ENCODE measurements around the gene FXR1. TPM values are rescaled to one million over a fixed set of nuclear protein-coding genes. Genes with fewer than 3 reads are reported as not detected.

The FXR1 gene
- total RNA-seq, 1 donor from 2014 or later = 118 TPM

GRCh38 chr3:180910823-180911222 lies 1.6 kb upstream of the FXR1 start:
- H3K9me3 Mint-ChIP-seq (ENCODE audit: low read depth) = peaks cover 4% of the 10 kb centered on the region
- H3K4me1 Mint-ChIP-seq (ENCODE audit: low read depth) = peaks cover 29% of the 10 kb centered on the region
- H3K4me3 Mint-ChIP-seq (ENCODE audit: unreplicated experiment) = no peak overlapping the region
- H3K36me3 Mint-ChIP-seq (ENCODE audit: low read depth) = no peaks in the 10 kb centered on the region
- no peaks in the 10 kb centered on the region for H3K27me3 Mint-ChIP-seq (ENCODE audit: low read depth)
- DNase-seq (ENCODE audit: low spot score) = no peak
- no peak for TF ChIP-seq CTCF (IDR thresholded peaks at IDR 0.05)
- H3K27ac Mint-ChIP-seq (ENCODE audit: unreplicated experiment) = no peak overlapping the region

GRCh38 chr3:180911876-180912303 lies 580 bp upstream of the FXR1 start:
- no peak for DNase-seq (ENCODE audit: low spot score)
- peak overlapping the region; percentile 93 for H3K4me3 Mint-ChIP-seq (ENCODE audit: unreplicated experiment)
- H3K9me3 Mint-ChIP-seq (ENCODE audit: low read depth) = no peaks in the 10 kb centered on the region
- H3K27me3 Mint-ChIP-seq (ENCODE audit: low read depth) = no peaks in the 10 kb centered on the region
- H3K36me3 Mint-ChIP-seq (ENCODE audit: low read depth) = no peaks in the 10 kb centered on the region
- no peak for TF ChIP-seq CTCF (IDR thresholded peaks at IDR 0.05)
- H3K27ac Mint-ChIP-seq (ENCODE audit: unreplicated experiment) = peak overlapping the region; percentile 97
- H3K4me1 Mint-ChIP-seq (ENCODE audit: low read depth) = peaks cover 32% of the 10 kb centered on the region

- Mint-ChIP-seq H3K27me3 (ENCODE audit: low read depth) (no peaks in the 10 kb centered on the region), H3K27ac (ENCODE audit: unreplicated experiment) (peak overlapping the region; percentile 97)
Measured at GRCh38 chr3:180913581-180914404, 1.3 kb downstream of the FXR1 start.

GRCh38 chr3:180918542-180918941 lies 6.1 kb downstream of the FXR1 start:
- H3K27ac Mint-ChIP-seq (ENCODE audit: unreplicated experiment) = no peak overlapping the region
- H3K4me1 Mint-ChIP-seq (ENCODE audit: low read depth) = peaks cover 56% of the 10 kb centered on the region
- no peaks in the 10 kb centered on the region for H3K36me3 Mint-ChIP-seq (ENCODE audit: low read depth)

More at GRCh38 chr3:180913581-180914404, 1.3 kb downstream of the FXR1 start:
- H3K36me3 Mint-ChIP-seq (ENCODE audit: low read depth) = no peaks in the 10 kb centered on the region
- H3K4me1 Mint-ChIP-seq (ENCODE audit: low read depth) = peaks cover 41% of the 10 kb centered on the region
- H3K9me3 Mint-ChIP-seq (ENCODE audit: low read depth) = no peaks in the 10 kb centered on the region
- no peak for TF ChIP-seq CTCF (IDR thresholded peaks at IDR 0.05)
- peak overlapping the region; percentile 93 for H3K4me3 Mint-ChIP-seq (ENCODE audit: unreplicated experiment)
- DNase-seq (ENCODE audit: low spot score) = no peak

DNA sequence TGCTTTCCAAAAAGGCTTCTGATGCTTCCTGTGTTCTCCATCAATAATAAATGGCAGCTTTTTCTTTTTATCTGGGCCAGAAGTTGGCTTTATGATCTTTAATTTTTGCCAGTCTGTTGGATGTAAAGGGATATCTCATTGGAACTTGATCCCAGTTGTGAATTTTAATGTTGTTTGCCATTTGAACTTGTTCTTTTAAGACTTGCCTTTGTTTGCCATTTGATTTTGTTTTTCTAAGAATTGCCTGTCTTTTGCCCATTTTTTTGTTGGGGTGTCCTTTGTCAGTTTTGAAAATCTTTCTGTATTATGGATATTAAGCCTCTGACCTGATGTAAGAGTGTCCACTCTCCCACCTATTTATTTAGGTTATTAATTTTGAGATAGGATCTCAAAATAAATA lies 9.8 kb downstream of the FXR1 start:
- Mint-ChIP-seq H3K27ac (ENCODE audit: unreplicated experiment) (no peak overlapping the region), H3K4me3 (ENCODE audit: unreplicated experiment) (no peak overlapping the region), H3K4me1 (ENCODE audit: low read depth) (peaks cover 57% of the 10 kb centered on the region), H3K9me3 (ENCODE audit: low read depth) (no peaks in the 10 kb centered on the region), H3K27me3 (ENCODE audit: low read depth) (no peaks in the 10 kb centered on the region), H3K36me3 (ENCODE audit: low read depth) (no peaks in the 10 kb centered on the region)
- no peak for TF ChIP-seq CTCF (IDR thresholded peaks at IDR 0.05)
- no peak for DNase-seq (ENCODE audit: low spot score)

More at GRCh38 chr3:180918542-180918941, 6.1 kb downstream of the FXR1 start:
- Mint-ChIP-seq H3K4me3 (ENCODE audit: unreplicated experiment) (no peak overlapping the region), H3K9me3 (ENCODE audit: low read depth) (no peaks in the 10 kb centered on the region), H3K27me3 (ENCODE audit: low read depth) (no peaks in the 10 kb centered on the region)
- TF ChIP-seq CTCF (IDR thresholded peaks at IDR 0.05) = no peak
- no peak for DNase-seq (ENCODE audit: low spot score)
